Measurements from ENCODE around the gene NEK8.
"Not testable (repeated sequence)": the region's sequence is repeated elsewhere in the genome, so short reads cannot be mapped to it uniquely, and the experiment has no call there.

Gene NEK8

DNA sequence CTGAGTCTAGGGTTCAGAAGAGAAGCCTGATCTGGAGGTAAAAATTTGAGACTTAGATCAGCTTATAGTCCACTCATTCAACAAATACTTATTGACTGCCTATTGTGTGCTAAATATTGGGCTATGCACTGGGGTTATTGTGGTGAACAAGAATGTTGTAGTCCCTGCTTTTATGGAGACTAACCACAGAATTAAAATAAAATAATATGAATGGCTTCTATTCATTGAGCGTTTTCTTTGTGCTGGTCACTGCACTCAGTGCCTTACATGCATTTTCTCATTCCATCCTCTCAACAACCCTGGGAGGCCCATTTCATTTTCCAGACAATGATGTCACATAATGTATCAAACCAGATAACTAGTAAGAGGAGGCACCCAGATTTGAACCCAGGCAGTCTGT, 4.8 kb downstream of the NEK8 start:
- no peak for DNase-seq (ENCODE audit: low spot score)
- peaks cover 3% of the 10 kb centered on the region for H3K4me1 ChIP-seq (ENCODE audit: insufficient read depth, poor library complexity, severe bottlenecking)
- ATAC-seq (ENCODE audit: low read depth): no peak
- no peaks in the 10 kb centered on the region for H3K36me3 ChIP-seq (ENCODE audit: low read depth)
- H3K27ac ChIP-seq (ENCODE audit: poor library complexity, severe bottlenecking): no peak overlapping the region
- H3K27me3 ChIP-seq (ENCODE audit: insufficient read depth, poor library complexity, severe bottlenecking): no peaks in the 10 kb centered on the region
- no peaks in the 10 kb centered on the region for H3K9me3 ChIP-seq (ENCODE audit: severe bottlenecking)
- H3K4me3 ChIP-seq (ENCODE audit: severe bottlenecking): no peak overlapping the region
- TF ChIP-seq, protein P1, sequence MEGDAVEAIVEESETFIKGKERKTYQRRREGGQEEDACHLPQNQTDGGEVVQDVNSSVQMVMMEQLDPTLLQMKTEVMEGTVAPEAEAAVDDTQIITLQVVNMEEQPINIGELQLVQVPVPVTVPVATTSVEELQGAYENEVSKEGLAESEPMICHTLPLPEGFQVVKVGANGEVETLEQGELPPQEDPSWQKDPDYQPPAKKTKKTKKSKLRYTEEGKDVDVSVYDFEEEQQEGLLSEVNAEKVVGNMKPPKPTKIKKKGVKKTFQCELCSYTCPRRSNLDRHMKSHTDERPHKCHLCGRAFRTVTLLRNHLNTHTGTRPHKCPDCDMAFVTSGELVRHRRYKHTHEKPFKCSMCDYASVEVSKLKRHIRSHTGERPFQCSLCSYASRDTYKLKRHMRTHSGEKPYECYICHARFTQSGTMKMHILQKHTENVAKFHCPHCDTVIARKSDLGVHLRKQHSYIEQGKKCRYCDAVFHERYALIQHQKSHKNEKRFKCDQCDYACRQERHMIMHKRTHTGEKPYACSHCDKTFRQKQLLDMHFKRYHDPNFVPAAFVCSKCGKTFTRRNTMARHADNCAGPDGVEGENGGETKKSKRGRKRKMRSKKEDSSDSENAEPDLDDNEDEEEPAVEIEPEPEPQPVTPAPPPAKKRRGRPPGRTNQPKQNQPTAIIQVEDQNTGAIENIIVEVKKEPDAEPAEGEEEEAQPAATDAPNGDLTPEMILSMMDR (IDR thresholded peaks at IDR 0.05; ENCODE audit: poor library complexity, severe bottlenecking): no peak

DNA sequence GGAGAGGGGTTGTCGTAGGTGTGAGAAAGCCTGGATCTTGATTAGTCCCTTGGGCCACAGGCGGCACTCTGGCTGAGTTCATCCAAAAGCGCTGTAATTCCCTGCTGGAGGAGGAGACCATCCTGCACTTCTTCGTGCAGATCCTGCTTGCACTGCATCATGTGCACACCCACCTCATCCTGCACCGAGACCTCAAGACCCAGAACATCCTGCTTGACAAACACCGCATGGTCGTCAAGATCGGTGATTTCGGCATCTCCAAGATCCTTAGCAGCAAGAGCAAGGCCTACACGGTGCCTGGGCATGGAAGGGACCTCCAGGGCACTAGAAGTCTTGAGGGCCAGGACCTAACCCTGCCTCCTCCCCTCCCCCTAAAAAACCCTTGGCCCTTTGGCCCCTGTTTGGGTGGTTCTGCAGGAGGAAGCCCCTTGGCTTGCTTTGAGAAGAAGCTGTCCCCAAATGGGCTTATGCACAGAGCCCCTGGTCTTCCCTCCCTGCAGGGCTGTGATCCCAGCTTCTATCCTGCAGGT, 6.2 kb downstream of the NEK8 start:
- H3K4me1 ChIP-seq (ENCODE audit: insufficient read depth, poor library complexity, severe bottlenecking): no peaks in the 10 kb centered on the region
- no peaks in the 10 kb centered on the region for H3K27me3 ChIP-seq (ENCODE audit: insufficient read depth, poor library complexity, severe bottlenecking)
- no peak overlapping the region for H3K27ac ChIP-seq (ENCODE audit: poor library complexity, severe bottlenecking)
- DNase-seq (ENCODE audit: low spot score) (no peak), ATAC-seq (ENCODE audit: low read depth) (no peak)
- TF ChIP-seq, protein P1 (IDR thresholded peaks at IDR 0.05; ENCODE audit: poor library complexity, severe bottlenecking): no peak
- no peak overlapping the region for H3K4me3 ChIP-seq (ENCODE audit: severe bottlenecking)
- H3K9me3 ChIP-seq (ENCODE audit: severe bottlenecking): no peaks in the 10 kb centered on the region
- no peaks in the 10 kb centered on the region for H3K36me3 ChIP-seq (ENCODE audit: low read depth)

DNA sequence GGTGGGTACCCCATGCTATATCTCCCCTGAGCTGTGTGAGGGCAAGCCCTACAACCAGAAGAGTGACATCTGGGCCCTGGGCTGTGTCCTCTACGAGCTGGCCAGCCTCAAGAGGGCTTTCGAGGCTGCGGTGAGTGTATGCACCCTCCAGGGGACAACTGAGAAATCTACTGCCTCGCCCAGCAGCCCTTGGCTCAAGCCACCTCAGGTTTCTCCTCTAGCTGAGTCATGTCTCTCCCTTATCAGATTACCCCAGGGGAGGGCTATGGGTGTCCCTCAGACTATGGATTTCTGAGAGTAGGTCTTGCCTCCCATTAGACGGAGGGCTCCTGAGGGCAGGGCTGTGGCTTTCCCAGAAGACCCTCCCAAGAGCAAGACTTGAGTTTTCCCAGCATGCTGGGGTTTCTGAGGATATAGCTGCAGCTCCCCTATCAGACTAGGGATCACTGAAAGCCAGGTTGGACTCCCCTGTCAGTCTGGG, 6.7 kb downstream of the NEK8 start:
- Histone ChIP-seq H3K36me3 (ENCODE audit: low read depth) (no peaks in the 10 kb centered on the region), H3K4me1 (ENCODE audit: insufficient read depth, poor library complexity, severe bottlenecking) (no peaks in the 10 kb centered on the region), H3K27me3 (ENCODE audit: insufficient read depth, poor library complexity, severe bottlenecking) (no peaks in the 10 kb centered on the region), H3K27ac (ENCODE audit: poor library complexity, severe bottlenecking) (no peak overlapping the region), H3K4me3 (ENCODE audit: severe bottlenecking) (no peak overlapping the region), H3K9me3 (ENCODE audit: severe bottlenecking) (no peaks in the 10 kb centered on the region)
- ATAC-seq (ENCODE audit: low read depth): peak; percentile 76
- no peak for DNase-seq (ENCODE audit: low spot score)
- TF ChIP-seq, protein P1 (IDR thresholded peaks at IDR 0.05; ENCODE audit: poor library complexity, severe bottlenecking): no peak

DNA sequence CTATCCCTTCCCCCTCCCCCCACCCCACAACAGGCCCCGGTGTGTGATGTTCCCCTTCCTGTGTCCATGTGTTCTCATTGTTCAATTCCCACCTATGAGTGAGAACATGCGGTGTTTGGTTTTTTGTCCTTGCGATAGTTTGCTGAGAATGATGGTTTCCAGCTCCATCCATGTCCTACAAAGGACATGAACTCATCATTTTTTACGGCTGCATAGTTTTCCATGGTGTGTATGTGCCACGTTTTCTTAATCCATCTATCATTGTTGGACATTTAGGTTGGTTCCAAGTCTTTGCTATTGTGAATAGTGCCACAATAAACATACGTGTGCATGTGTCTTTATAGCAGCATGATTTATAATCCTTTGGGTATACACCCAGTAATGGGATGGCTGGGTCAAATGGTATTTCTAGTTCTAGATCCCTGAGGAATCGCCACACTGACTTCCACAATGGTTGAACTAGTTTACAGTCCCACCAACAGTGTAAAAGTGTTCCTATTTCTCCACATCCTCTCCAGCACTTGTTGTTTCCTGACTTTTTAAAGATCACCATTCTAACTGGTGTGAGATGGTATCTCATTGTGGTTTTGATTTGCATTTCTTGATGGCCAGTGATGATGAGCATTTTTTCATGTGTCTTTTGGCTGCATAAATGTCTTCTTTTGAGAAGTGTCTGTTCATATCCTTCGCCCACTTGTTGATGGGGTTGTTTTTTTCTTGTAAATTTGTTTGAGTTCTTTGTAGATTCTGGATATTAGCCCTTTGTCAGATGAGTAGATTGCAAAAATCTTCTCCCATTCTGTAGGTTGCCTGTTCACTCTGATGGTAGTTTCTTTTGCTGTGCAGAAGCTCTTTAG, 7.6 kb downstream of the NEK8 start:
- H3K27ac ChIP-seq (ENCODE audit: poor library complexity, severe bottlenecking); H3K36me3 ChIP-seq (ENCODE audit: low read depth); H3K9me3 ChIP-seq (ENCODE audit: severe bottlenecking); H3K4me1 ChIP-seq (ENCODE audit: insufficient read depth, poor library complexity, severe bottlenecking); DNase-seq (ENCODE audit: low spot score); H3K4me3 ChIP-seq (ENCODE audit: severe bottlenecking); H3K27me3 ChIP-seq (ENCODE audit: insufficient read depth, poor library complexity, severe bottlenecking); ATAC-seq (ENCODE audit: low read depth): not testable (repeated sequence)

DNA sequence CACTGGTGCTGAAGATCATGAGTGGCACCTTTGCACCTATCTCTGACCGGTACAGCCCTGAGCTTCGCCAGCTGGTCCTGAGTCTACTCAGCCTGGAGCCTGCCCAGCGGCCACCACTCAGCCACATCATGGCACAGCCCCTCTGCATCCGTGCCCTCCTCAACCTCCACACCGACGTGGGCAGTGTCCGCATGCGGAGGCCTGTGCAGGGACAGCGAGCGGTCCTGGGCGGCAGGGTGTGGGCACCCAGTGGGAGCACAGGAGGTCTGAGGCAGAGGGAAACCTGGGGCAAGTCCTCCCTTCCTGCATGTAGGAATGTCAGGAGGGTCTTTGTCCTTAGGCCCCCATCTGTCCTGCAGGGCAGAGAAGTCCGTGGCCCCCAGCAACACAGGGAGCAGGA, 8.7 kb downstream of the NEK8 start:
- Histone ChIP-seq H3K9me3 (ENCODE audit: severe bottlenecking) (no peaks in the 10 kb centered on the region), H3K27ac (ENCODE audit: poor library complexity, severe bottlenecking) (no peak overlapping the region), H3K36me3 (ENCODE audit: low read depth) (no peaks in the 10 kb centered on the region), H3K27me3 (ENCODE audit: insufficient read depth, poor library complexity, severe bottlenecking) (no peaks in the 10 kb centered on the region), H3K4me3 (ENCODE audit: severe bottlenecking) (no peak overlapping the region), H3K4me1 (ENCODE audit: insufficient read depth, poor library complexity, severe bottlenecking) (no peaks in the 10 kb centered on the region)
- ATAC-seq (ENCODE audit: low read depth) (no peak), DNase-seq (ENCODE audit: low spot score) (no peak)
- TF ChIP-seq, protein P1 (IDR thresholded peaks at IDR 0.05; ENCODE audit: poor library complexity, severe bottlenecking): no peak
